HG03280 (cell line): Measurements from ENCODE around the gene SYCE1.
"Not testable (repeated sequence)": the region's sequence is repeated elsewhere in the genome, so short reads cannot be mapped to it uniquely, and the experiment has no call there.

Experiments used
- ATAC-seq: cut with Tn5 transposase; IDR thresholded peaks from one replicate; pipeline ENCODE4 v1.9.1; 2021; ENCODE audit warnings: mild to moderate bottlenecking, moderate library complexity; ENCODE audit not compliant: unreplicated experiment

The SYCE1 gene

DNA sequence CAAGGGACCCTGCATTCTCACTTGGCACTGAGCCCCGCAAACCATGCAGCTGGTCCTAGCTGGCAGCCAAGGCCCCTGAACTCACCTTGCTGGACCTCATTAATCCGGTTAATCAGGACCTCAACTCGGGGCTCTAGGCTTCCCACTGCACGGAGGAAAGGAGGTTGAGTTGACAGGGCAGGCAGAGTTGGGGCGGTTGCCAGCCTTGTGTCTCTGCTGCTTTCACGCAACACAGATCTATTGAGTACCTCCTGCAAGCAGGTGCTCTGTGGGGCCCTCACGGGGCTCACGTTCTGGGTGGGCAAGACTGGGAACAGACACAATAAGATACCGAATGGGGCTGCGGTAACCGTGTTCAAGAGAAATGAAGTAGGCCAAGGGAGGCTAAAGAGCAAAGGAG is 6.2 kb downstream of the SYCE1 start:
- no peak for ATAC-seq

DNA sequence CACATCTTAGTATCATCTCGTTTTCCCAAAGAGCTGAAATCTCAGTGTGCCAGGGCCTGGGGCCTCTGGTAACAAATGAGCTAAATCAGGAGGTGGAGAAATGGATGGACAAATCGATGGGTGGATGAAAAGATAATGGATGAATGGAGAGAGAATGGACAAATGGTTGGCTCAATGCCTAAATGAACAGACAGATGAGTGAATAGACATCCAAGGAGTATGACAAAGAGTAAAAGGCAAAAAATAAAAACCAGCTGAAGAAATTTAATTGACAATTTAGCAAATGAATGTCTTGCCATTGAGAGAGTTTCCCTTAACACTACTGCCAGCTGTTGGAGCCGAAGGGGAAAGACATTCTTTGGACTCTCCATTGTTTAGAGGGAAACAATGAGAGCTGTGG is 8.0 kb downstream of the SYCE1 start:
- ATAC-seq, result no peak

DNA sequence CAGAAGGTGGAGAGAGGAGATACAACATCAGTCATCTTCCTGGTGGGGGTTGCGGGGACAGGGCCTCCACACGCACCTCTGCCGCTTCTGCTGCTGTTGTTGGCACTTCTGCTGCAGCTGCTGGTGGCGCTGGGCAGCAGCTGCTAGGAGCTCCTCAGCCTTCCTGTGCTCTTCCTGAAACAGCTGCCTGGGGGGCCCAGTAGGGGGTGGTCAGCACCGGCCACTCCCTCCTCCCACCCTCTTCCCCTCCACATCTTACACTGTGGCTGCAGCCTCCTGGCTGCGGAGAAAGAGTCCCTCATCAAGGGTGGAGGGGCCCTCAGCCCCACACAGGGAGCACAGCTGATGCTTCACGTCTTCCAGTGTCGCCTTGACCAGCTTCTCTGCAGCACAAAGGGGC is 9.9 kb downstream of the SYCE1 start:
- no peak for ATAC-seq

DNA sequence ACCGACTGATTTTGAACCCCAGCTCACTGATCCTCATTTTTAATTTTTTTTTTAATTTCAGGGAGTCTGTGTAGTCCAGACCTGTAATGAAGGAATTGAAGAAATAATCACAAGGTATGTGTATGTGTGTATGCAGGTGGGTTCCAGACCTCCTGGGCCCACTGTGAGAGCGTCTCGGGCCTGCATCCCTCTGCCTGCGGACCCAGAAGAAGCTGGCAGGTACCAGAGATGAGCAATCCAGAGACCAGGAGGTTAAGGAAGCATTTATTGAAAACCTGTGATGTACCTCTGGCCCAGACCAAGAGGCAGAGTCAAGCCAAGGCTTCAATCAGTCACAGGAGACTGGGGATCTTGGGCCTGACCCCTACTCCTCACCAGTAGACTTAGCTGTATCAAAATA is 10.8 kb downstream of the SYCE1 start:
- no peak for ATAC-seq

DNA sequence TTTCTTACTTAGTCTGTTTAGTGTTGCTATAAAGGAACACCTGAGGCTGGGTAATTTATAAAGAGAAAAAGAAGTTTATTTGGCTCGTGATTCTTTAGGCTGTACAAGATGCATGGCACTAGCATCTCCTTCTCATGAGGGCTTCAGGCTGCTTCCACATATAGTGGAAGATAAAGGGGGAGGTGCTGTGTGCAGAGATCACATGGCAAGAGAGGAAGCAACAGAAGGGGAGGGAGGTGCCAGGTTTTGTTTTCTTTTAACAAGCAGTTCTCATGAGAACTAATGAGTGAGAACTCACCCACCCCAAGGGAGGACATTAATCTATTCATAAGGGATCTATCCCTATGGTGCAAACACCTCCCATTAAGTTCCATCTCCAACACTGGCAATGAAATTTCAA is 20.9 kb downstream of the SYCE1 start:
- ATAC-seq, result no peak

DNA sequence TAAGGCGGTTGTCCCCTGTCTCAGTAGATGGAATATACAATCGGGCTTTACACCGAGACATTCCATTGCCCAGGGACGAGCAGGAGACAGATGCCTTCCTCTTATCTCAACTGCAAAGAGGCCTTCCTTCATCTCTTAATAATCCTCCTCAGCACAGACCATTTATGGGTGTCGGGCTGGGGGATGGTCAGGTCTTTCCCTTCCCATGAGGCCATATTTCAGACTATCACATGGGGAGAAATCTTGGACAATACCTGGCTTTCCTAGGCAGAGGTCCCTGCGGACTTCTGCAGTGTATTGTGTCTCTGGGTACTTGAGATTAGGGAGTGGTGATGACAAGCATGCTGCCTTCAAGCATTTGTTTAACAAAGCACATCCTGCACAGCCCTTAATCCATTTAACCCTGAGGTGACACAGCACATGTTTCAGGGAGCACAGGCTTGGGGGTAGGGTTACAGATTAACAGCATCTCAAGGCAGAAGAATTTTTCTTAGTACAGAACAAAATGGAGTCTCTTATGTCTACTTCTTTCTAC is 23.9 kb downstream of the SYCE1 start:
- not testable (repeated sequence) for ATAC-seq

DNA sequence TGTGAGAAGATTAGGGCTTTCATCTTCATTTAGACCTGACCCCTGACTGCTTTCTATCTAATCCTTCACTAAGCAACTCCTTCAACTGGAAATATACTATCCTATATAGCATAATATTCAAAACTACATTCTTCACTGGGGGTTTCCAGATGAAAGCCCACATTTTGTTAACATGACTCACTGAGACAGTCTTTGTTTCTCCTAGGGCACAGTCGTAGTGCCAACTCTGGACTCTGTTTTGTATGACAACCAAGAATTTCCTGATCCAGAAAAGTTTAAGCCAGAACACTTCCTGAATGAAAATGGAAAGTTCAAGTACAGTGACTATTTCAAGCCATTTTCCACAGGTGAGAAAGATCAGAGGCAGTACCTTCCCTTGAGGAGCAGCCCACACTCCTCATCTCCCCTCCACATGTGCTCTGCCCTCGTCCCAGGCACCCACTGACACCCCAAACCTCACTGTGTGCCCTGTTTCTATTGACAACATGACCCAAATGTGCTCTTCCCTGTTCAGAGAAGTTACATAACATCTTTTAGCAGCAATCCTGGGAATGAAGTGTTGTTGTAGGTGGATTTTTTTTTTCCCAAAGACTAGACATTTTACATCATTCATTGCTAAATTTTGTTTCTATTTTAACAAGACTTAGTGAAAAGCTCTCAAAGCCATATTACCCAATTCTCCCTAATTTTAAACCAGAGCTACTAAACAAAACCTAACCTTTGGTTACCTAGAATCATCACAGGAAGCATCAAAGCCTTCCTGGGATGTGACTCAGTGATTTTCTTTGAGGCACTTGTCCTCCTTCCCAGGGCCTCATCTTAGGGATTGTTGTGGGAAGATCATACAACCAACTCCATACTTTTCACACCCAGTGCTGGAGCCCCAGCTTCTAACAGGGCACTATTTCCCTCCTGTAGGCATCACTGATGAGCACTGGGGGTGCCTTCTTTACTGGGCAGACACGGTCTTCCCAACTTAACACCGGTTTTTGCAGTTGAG is 27.5 kb downstream of the SYCE1 start:
- ATAC-seq, result no peak

DNA sequence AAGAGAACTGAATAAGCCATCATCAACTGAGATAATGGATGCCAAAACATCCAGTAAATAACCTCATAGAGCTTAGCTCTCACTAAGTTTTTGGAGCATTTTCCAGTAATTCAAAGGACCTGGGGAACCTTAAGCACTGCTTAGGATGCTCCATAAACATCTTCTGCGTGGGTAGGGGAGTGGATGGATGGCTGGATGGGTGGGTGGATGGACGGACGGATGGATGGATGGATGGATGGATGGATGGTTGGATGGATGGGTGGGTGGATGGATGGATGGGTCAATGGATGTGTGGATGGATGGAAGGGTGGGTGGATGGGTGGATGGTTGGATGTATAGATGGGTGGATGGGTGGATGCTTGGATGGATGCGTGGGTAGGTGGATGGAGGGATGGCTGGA is 29.2 kb downstream of the SYCE1 start:
- ATAC-seq, result no peak

DNA sequence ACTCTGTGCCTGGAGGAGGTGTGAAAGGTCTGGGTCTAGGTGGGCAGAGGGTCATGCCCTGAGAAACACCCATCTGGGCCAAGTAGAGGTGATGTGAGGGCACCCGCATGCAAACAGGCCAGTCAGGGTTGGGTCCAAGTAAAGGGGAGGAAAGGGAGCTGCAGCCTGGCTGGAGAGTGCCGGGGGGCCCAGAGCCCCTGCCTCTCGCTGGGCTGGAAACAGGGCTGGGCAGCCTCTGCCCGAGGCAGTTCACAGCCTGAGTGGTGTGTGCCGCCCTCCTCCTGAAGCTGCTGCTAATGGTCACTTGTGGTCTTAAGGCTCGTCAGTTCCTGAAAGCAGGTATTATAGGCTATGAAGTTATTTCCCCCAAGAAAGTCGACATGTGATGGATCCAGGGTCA is 31.0 kb downstream of the SYCE1 start:
- ATAC-seq, result no peak

DNA sequence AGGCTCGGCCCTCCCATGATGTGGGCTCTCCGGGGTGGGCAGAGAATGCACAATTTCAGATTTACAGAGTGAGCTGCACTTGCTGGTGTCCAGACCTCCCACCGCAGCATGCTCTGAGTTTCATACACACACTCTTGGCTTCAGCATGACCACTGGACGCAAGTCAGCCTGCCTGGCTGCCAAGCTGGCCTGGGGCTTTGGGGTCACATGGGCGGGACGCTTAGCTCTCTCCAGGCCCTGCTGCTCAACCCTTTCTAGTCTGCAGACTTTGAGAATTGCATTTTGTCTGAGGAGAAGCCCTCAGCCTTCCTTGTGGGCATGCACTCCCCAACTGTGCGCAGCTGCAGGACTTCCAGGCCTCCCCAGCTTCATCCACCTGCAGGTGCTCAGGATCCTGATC is 32.5 kb downstream of the SYCE1 start:
- no peak for ATAC-seq

DNA sequence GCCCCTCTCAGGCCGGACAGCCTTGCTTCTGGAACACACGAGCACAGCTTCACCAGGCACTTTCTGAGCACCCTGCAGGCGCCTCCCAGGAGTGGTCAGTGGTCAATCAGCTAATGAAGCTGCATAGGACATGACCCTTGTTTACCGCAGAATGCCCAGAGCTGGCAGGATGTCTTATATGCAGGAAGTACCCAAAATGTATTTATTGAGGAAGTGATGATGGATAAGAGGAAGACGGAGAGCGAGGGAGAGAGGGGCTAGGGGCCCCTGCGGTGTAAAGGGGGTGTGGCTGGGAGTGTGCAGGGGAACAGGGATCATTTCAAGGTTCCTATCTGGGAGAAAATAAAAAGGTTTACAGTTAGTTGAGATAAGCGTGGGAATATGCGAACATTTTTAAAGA is 34.9 kb downstream of the SYCE1 start:
- ATAC-seq, result no peak

DNA sequence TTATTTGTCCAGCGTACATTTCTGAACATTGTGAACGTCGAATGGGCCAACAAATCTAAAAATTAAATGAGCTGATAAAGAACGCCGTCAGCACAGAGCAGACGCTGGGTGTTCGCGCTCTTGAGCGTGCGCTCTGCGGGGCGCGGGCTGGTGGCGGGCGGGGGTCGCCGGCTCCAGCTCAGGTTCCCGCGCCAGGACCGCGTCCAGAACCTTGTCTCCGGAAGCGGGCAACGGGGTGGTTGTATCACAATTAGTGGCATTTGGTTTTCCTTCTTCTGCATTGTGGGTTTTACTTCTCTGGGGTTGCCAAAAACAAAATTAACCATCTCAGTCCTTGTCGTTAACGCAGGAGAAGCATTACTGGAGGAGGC is 35.8 kb downstream of the SYCE1 start:
- no peak for ATAC-seq

DNA sequence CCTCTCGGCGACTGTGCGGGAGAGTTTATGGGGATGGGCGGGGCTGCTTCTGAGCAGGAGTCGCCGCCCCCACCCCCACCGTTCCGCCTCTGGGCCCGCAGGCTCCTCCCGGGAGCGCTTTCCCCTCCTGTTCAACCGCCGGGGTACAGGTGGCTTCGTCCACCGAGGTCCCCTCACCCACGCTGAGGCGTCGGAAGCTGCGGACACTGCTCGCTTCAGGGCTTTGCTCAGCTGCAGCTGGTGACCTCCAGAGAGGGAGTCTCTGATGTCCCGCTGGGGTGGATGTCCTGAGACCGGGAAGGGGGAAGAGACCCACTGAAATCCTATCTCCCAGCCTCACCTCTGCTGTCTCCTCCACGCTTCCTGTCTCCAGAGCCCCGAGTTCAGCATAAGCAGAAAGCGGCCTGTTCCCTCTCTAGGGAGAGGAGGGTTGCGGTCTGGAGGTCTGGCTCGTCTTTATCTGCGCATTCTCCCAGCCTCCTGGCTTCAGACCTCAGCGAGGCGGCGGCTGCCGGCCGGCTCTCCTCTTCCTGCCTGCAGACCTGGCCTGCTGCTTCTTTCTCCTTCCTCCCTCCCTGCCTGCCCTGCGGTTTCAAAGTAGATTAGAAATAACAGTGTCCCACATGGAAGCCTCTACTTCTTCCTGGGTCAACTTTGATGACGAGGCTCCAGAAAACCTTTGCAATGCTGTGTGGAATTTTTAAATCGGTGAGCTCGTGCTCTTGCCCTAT is 36.4 kb downstream of the SYCE1 start:
- no peak for ATAC-seq

DNA sequence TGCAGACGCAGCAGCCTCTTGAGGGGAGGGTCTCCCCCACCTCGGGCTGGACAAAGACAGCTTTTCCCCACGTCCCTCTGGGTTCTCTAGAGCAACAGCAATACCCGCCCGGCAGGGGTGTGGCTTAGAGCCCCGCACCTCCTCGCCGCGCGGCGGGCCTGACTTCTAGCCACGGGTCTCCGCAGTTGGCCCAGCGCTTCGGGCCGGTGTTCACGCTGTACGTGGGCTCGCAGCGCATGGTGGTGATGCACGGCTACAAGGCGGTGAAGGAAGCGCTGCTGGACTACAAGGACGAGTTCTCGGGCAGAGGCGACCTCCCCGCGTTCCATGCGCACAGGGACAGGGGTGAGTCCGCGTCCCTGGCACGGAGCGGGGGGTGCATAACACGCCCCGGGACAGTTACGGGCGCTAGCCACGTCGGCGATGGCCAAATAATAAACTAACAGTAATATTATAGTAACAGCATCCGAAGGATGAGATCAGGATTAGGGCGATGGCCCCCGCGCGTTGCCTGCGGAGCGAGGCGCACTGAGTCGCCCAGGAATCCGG is 37.0 kb downstream of the SYCE1 start:
- no peak for ATAC-seq

DNA sequence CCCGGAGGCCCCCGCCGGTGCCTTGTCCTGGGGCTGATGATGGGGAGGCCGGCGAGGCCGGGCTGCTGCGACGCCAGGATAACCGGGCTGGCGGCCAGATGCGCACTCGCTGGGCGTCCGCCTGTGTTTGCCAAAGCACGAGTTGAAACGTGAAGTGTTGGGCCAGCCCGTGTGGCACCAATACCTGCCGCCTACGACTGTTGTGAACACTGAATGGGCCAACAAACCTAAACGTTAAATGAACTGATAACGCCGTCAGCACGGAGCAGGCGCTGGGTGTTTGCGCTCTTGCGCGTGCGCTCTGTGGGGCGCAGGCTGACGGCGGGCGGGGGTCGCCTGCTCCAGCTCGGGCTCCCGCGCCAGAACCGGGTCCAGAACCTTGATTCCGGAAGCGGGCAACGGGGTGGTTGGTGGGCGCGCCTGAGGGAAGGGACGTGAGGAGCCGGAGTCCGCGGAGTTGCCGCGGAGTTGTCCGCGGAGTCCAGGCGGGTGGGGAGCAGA is 37.6 kb downstream of the SYCE1 start:
- ATAC-seq, result no peak

DNA sequence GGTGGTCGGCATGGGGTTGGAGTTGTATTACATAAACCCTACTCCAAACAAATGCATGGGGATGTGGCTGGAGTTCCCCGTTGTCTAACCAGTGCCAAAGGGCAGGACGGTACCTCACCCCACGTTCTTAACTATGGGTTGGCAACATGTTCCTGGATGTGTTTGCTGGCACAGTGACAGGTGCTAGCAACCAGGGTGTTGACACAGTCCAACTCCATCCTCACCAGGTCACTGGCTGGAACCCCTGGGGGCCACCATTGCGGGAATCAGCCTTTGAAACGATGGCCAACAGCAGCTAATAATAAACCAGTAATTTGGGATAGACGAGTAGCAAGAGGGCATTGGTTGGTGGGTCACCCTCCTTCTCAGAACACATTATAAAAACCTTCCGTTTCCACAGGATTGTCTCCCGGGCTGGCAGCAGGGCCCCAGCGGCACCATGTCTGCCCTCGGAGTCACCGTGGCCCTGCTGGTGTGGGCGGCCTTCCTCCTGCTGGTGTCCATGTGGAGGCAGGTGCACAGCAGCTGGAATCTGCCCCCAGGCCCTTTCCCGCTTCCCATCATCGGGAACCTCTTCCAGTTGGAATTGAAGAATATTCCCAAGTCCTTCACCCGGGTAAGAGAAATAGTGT is 38.3 kb downstream of the SYCE1 start, which contains the start of gene CYP2E1:
TSS of gene CYP2E1 (plus strand) at position 407 of the 632 bp plus-strand sequence. CDS start at position 440, 33 bp downstream.
- ATAC-seq, result no peak

DNA sequence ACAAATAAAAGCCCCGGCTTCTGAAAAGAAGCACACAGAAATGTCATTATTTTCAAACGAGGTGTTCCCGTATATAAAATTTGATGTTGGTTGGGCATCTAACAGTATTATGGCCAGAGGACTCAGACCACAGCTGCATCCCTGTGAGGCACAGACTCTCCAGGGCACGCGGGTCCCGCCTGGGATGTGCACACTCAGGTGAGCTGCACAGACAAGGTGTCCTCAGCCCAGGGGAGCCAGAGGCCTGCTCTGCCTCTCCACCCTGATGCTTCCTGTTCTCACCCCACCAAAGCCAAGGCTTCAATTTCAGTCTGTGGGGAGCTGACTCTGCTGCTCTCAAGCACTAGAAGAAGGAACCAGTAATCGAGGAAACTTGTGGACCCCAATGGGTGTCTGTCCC is 39.9 kb downstream of the SYCE1 start:
- ATAC-seq, result no peak

DNA sequence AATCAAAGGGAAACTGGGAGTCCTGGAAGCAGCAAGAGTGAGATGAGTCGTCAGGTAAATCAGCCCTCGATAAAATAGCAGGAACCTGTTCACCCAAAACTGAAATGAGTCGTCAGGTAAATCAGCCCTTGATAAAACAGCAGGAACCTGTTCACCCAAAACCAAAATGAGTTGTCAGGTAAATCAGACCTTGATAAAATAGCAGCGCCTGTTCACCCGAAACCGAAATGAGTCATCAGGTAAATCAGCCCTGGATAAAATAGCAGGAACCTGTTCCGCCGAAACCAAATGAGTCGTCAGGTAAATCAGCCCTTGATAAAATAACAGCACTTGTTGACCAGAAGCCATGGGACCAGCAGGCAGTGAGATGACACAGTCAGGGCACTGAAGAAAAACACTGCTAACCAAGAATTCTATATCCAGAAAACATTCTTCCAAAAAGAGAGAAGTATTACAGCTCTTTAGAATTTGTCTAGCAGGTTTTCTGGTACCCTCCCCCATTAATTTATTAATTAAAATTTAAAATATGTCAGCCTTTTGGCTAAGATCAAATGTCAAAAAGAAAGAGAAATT is 41.7 kb downstream of the SYCE1 start:
- no peak for ATAC-seq

DNA sequence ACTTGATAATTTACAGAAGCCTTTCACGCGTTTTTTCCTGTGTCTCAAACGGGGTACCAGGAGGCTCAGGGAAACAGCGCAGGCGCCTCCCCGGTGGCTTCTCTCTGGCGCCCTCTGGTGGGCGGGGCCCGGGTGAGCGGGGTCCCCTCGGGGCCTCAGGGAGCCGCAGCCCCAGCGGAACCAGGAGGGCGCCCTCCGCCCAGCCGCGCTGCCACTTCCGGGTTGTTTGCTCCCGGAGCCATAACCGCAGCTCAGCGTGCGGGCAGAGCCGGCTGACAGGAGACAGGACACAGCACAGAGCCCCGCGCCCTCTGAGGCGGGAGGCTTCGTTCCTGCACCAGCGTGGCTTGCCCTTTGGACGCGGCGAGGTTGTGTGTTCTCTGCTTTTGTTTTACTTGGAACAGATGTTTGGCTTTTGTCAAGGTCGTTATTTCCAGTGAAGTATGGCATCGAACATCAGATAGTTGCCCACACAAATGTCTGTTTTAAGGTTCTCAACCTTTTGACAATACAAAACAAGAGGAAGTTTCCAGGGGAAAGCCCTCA is 45.1 kb downstream of the SYCE1 start:
- peak; percentile 95 for ATAC-seq

DNA sequence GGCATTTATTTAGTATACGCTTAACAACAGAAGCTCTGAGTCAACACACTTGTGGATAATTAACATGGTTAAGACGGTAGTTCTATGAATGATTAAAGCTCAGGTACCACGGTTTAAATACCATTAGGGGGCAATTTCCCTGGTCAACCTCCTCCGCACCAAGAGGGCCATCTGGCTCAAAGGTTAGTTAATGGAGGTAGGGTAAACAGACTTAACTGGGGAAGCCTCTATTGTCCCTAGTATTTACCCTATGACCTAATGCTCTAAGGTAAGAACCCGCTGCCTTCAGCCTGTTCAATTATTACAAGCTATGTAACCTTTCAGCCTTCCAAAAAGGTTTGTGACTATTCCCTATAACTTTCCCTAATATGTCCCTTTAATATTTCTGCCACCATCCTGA is 46.9 kb downstream of the SYCE1 start:
- ATAC-seq, result not testable (repeated sequence)
